ENCODE measurements around the gene LZTFL1.

The LZTFL1 gene

GRCh38 chr3:45790596-45790995 lies 51.3 kb downstream of the LZTFL1 start:
- Histone ChIP-seq H3K9me3 (ENCODE audit: control insufficient read depth, low read length) (no peaks in the 10 kb centered on the region), H3K4me1 (ENCODE audit: control insufficient read depth, insufficient read depth, low read length) (peaks cover 6% of the 10 kb centered on the region), H3K4me3 (ENCODE audit: low read length) (no peak overlapping the region), H3K36me3 (ENCODE audit: control insufficient read depth, insufficient read depth, low read length) (no peaks in the 10 kb centered on the region), H3K27me3 (ENCODE audit: control insufficient read depth, insufficient read depth, low read length) (peaks cover 10% of the 10 kb centered on the region), H3K9ac (ENCODE audit: low read length) (no peak overlapping the region)

- Histone ChIP-seq H3K27me3 (ENCODE audit: control insufficient read depth, insufficient read depth, low read length) (peaks cover under 1% of the 10 kb centered on the region), H3K9ac (ENCODE audit: low read length) (no peak overlapping the region)
Measured at GRCh38 chr3:45789235-45789812, 52.6 kb downstream of the LZTFL1 start.

GRCh38 chr3:45787551-45787950 lies 54.4 kb downstream of the LZTFL1 start:
- H3K27me3 ChIP-seq (ENCODE audit: control insufficient read depth, insufficient read depth, low read length) = no peaks in the 10 kb centered on the region
- H3K9ac ChIP-seq (ENCODE audit: low read length) = no peak overlapping the region
- H3K4me1 ChIP-seq (ENCODE audit: control insufficient read depth, insufficient read depth, low read length) = no peaks in the 10 kb centered on the region
- H3K4me3 ChIP-seq (ENCODE audit: low read length) = no peak overlapping the region
- no peaks in the 10 kb centered on the region for H3K9me3 ChIP-seq (ENCODE audit: control insufficient read depth, low read length)
- H3K36me3 ChIP-seq (ENCODE audit: control insufficient read depth, insufficient read depth, low read length) = no peaks in the 10 kb centered on the region

More at GRCh38 chr3:45789235-45789812, 52.6 kb downstream of the LZTFL1 start:
- Histone ChIP-seq H3K36me3 (ENCODE audit: control insufficient read depth, insufficient read depth, low read length) (no peaks in the 10 kb centered on the region), H3K4me1 (ENCODE audit: control insufficient read depth, insufficient read depth, low read length) (peaks cover 6% of the 10 kb centered on the region), H3K4me3 (ENCODE audit: low read length) (no peak overlapping the region), H3K9me3 (ENCODE audit: control insufficient read depth, low read length) (no peaks in the 10 kb centered on the region)

- Histone ChIP-seq H3K9ac (ENCODE audit: low read length) (no peak overlapping the region), H3K27me3 (ENCODE audit: control insufficient read depth, insufficient read depth, low read length) (no peaks in the 10 kb centered on the region), H3K36me3 (ENCODE audit: control insufficient read depth, insufficient read depth, low read length) (no peaks in the 10 kb centered on the region), H3K4me1 (ENCODE audit: control insufficient read depth, insufficient read depth, low read length) (no peaks in the 10 kb centered on the region), H3K9me3 (ENCODE audit: control insufficient read depth, low read length) (no peaks in the 10 kb centered on the region), H3K4me3 (ENCODE audit: low read length) (no peak overlapping the region)
Measured at GRCh38 chr3:45786801-45787495, 55.0 kb downstream of the LZTFL1 start.

- H3K27me3 ChIP-seq (ENCODE audit: control insufficient read depth, insufficient read depth, low read length) = no peaks in the 10 kb centered on the region
Measured at GRCh38 chr3:45785605-45786150, 56.2 kb downstream of the LZTFL1 start.

GRCh38 chr3:45783667-45784066 lies 58.3 kb downstream of the LZTFL1 start:
- H3K4me3 ChIP-seq (ENCODE audit: low read length) = no peak overlapping the region

More at GRCh38 chr3:45785605-45786150, 56.2 kb downstream of the LZTFL1 start:
- Histone ChIP-seq H3K4me3 (ENCODE audit: low read length) (no peak overlapping the region), H3K9ac (ENCODE audit: low read length) (no peak overlapping the region), H3K9me3 (ENCODE audit: control insufficient read depth, low read length) (no peaks in the 10 kb centered on the region), H3K36me3 (ENCODE audit: control insufficient read depth, insufficient read depth, low read length) (no peaks in the 10 kb centered on the region), H3K4me1 (ENCODE audit: control insufficient read depth, insufficient read depth, low read length) (no peaks in the 10 kb centered on the region)

GRCh38 chr3:45782381-45782780 lies 59.5 kb downstream of the LZTFL1 start:
- Histone ChIP-seq H3K4me3 (ENCODE audit: low read length) (no peak overlapping the region), H3K4me1 (ENCODE audit: control insufficient read depth, insufficient read depth, low read length) (no peaks in the 10 kb centered on the region), H3K9me3 (ENCODE audit: control insufficient read depth, low read length) (no peaks in the 10 kb centered on the region), H3K27me3 (ENCODE audit: control insufficient read depth, insufficient read depth, low read length) (no peaks in the 10 kb centered on the region), H3K9ac (ENCODE audit: low read length) (no peak overlapping the region), H3K36me3 (ENCODE audit: control insufficient read depth, insufficient read depth, low read length) (no peaks in the 10 kb centered on the region)

More at GRCh38 chr3:45783667-45784066, 58.3 kb downstream of the LZTFL1 start:
- H3K4me1 ChIP-seq (ENCODE audit: control insufficient read depth, insufficient read depth, low read length) = no peaks in the 10 kb centered on the region
- no peaks in the 10 kb centered on the region for H3K9me3 ChIP-seq (ENCODE audit: control insufficient read depth, low read length)
- H3K27me3 ChIP-seq (ENCODE audit: control insufficient read depth, insufficient read depth, low read length) = no peaks in the 10 kb centered on the region
- no peak overlapping the region for H3K9ac ChIP-seq (ENCODE audit: low read length)
- no peaks in the 10 kb centered on the region for H3K36me3 ChIP-seq (ENCODE audit: control insufficient read depth, insufficient read depth, low read length)

- Histone ChIP-seq H3K27me3 (ENCODE audit: control insufficient read depth, insufficient read depth, low read length) (no peaks in the 10 kb centered on the region), H3K36me3 (ENCODE audit: control insufficient read depth, insufficient read depth, low read length) (no peaks in the 10 kb centered on the region), H3K4me3 (ENCODE audit: low read length) (no peak overlapping the region), H3K9ac (ENCODE audit: low read length) (no peak overlapping the region), H3K9me3 (ENCODE audit: control insufficient read depth, low read length) (no peaks in the 10 kb centered on the region), H3K4me1 (ENCODE audit: control insufficient read depth, insufficient read depth, low read length) (no peaks in the 10 kb centered on the region)
Measured at GRCh38 chr3:45781841-45782240, 60.1 kb downstream of the LZTFL1 start.

- Histone ChIP-seq H3K4me3 (ENCODE audit: low read length) (no peak overlapping the region), H3K9me3 (ENCODE audit: control insufficient read depth, low read length) (no peaks in the 10 kb centered on the region), H3K4me1 (ENCODE audit: control insufficient read depth, insufficient read depth, low read length) (no peaks in the 10 kb centered on the region), H3K9ac (ENCODE audit: low read length) (no peak overlapping the region), H3K27me3 (ENCODE audit: control insufficient read depth, insufficient read depth, low read length) (no peaks in the 10 kb centered on the region), H3K36me3 (ENCODE audit: control insufficient read depth, insufficient read depth, low read length) (no peaks in the 10 kb centered on the region)
Measured at GRCh38 chr3:45781271-45781670, 60.6 kb downstream of the LZTFL1 start.

- Histone ChIP-seq H3K9me3 (ENCODE audit: control insufficient read depth, low read length) (no peaks in the 10 kb centered on the region), H3K27me3 (ENCODE audit: control insufficient read depth, insufficient read depth, low read length) (no peaks in the 10 kb centered on the region), H3K4me1 (ENCODE audit: control insufficient read depth, insufficient read depth, low read length) (no peaks in the 10 kb centered on the region), H3K36me3 (ENCODE audit: control insufficient read depth, insufficient read depth, low read length) (no peaks in the 10 kb centered on the region), H3K4me3 (ENCODE audit: low read length) (no peak overlapping the region), H3K9ac (ENCODE audit: low read length) (no peak overlapping the region)
Measured at GRCh38 chr3:45779746-45780735, 61.9 kb downstream of the LZTFL1 start.

GRCh38 chr3:45778761-45779201 lies 63.1 kb downstream of the LZTFL1 start:
- no peak overlapping the region for H3K4me3 ChIP-seq (ENCODE audit: low read length)
- H3K36me3 ChIP-seq (ENCODE audit: control insufficient read depth, insufficient read depth, low read length) = no peaks in the 10 kb centered on the region
- H3K9ac ChIP-seq (ENCODE audit: low read length) = no peak overlapping the region
- H3K9me3 ChIP-seq (ENCODE audit: control insufficient read depth, low read length) = no peaks in the 10 kb centered on the region
- H3K4me1 ChIP-seq (ENCODE audit: control insufficient read depth, insufficient read depth, low read length) = peaks cover 6% of the 10 kb centered on the region
- no peaks in the 10 kb centered on the region for H3K27me3 ChIP-seq (ENCODE audit: control insufficient read depth, insufficient read depth, low read length)
